ENCODE measurements around the gene TBC1D1. TPM values are rescaled to one million over a fixed set of nuclear protein-coding genes. Genes with fewer than 3 reads are reported as not detected.

The TBC1D1 gene
- total RNA-seq, 1 experiment from 2014 or later, result 36.0 TPM

GRCh38 chr4:37978248-37978924 is 87.5 kb downstream of the TBC1D1 start:
- H3K27me3 Mint-ChIP-seq (ENCODE audit: insufficient read depth, unreplicated experiment), result no peaks in the 10 kb centered on the region
- intact Hi-C loops (cut with micrococcal nuclease), result loop anchor here (1.0 to 5.0 kb wide), 4 partner anchors 59 to 175 kb away; partner anchors contain the start of genes PGM2 and TBC1D1

GRCh38 chr4:37980246-37980645 is 89.4 kb downstream of the TBC1D1 start:
- Mint-ChIP-seq H3K4me3 (ENCODE audit: unreplicated experiment) (no peak overlapping the region), H3K27me3 (ENCODE audit: insufficient read depth, unreplicated experiment) (no peaks in the 10 kb centered on the region), H3K4me1 (ENCODE audit: insufficient read depth, unreplicated experiment) (peaks cover 9% of the 10 kb centered on the region), H3K36me3 (ENCODE audit: insufficient read depth, unreplicated experiment) (no peaks in the 10 kb centered on the region), H3K27ac (ENCODE audit: low read depth, unreplicated experiment) (no peak overlapping the region), H3K9me3 (ENCODE audit: unreplicated experiment) (no peaks in the 10 kb centered on the region)
- no TSS peak for BruUV-seq (replicated peaks)
- TF ChIP-seq CTCF (IDR thresholded peaks at IDR 0.05; ENCODE audit: unreplicated experiment), result no peak
- intact Hi-C loops (cut with micrococcal nuclease), result no loop called here
- ChIA-PET CTCF (interaction anchor here (0.6 kb wide), 1 partner anchor 751 kb away, joined by 4 read pairs; no protein-coding TSS in a partner anchor), POLR2A (no interaction called here)
- DNase-seq (ENCODE audit: unreplicated experiment), result no peak

More at GRCh38 chr4:37978248-37978924, 87.5 kb downstream of the TBC1D1 start:
- BruUV-seq (replicated peaks), result TSS peak; percentile 41
- TF ChIP-seq CTCF (IDR thresholded peaks at IDR 0.05; ENCODE audit: unreplicated experiment), result no peak
- Mint-ChIP-seq H3K4me3 (ENCODE audit: unreplicated experiment) (peak overlapping the region; percentile 77), H3K9me3 (ENCODE audit: unreplicated experiment) (no peaks in the 10 kb centered on the region), H3K36me3 (ENCODE audit: insufficient read depth, unreplicated experiment) (no peaks in the 10 kb centered on the region), H3K4me1 (ENCODE audit: insufficient read depth, unreplicated experiment) (peaks cover 9% of the 10 kb centered on the region), H3K27ac (ENCODE audit: low read depth, unreplicated experiment) (no peak overlapping the region)
- POLR2A ChIA-PET, result interaction anchor here (0.6 to 1.9 kb wide), 6 partner anchors 10 to 176 kb away, joined by 3 to 22 read pairs (median 3); partner anchors contain the start of gene PGM2
- CTCF ChIA-PET, result interaction anchor here (0.6 to 2.5 kb wide), 18 partner anchors 10 to 590 kb away, joined by 3 to 10 read pairs (median 3); no protein-coding TSS in a partner anchor
- peak; percentile 49 for DNase-seq (ENCODE audit: unreplicated experiment)

- Mint-ChIP-seq H3K27ac (ENCODE audit: low read depth, unreplicated experiment) (no peak overlapping the region), H3K27me3 (ENCODE audit: insufficient read depth, unreplicated experiment) (no peaks in the 10 kb centered on the region), H3K9me3 (ENCODE audit: unreplicated experiment) (no peaks in the 10 kb centered on the region), H3K4me1 (ENCODE audit: insufficient read depth, unreplicated experiment) (peaks cover 9% of the 10 kb centered on the region), H3K4me3 (ENCODE audit: unreplicated experiment) (no peak overlapping the region), H3K36me3 (ENCODE audit: insufficient read depth, unreplicated experiment) (no peaks in the 10 kb centered on the region)
- ChIA-PET CTCF (interaction anchor here (0.5 to 1.8 kb wide), 4 partner anchors 157 to 702 kb away, joined by 3 to 7 read pairs (median 5); no protein-coding TSS in a partner anchor), POLR2A (interaction anchor here (0.6 to 0.7 kb wide), 2 partner anchors 22 to 785 kb away, joined by 3 to 4 read pairs; no protein-coding TSS in a partner anchor)
- BruUV-seq (replicated peaks), result no TSS peak
- DNase-seq (ENCODE audit: unreplicated experiment), result no peak
- no peak for TF ChIP-seq CTCF (IDR thresholded peaks at IDR 0.05; ENCODE audit: unreplicated experiment)
- intact Hi-C loops (cut with micrococcal nuclease), result no loop called here
These were observed 90.5 kb downstream of the TBC1D1 start for GRCh38 chr4:37981425-37981824.

- H3K4me1 Mint-ChIP-seq (ENCODE audit: insufficient read depth, unreplicated experiment), result peaks cover 9% of the 10 kb centered on the region
- no peaks in the 10 kb centered on the region for H3K9me3 Mint-ChIP-seq (ENCODE audit: unreplicated experiment)
These were observed 91.2 kb downstream of the TBC1D1 start for GRCh38 chr4:37981844-37982720.

More at GRCh38 chr4:37981844-37982720, 91.2 kb downstream of the TBC1D1 start:
- no peak for TF ChIP-seq CTCF (IDR thresholded peaks at IDR 0.05; ENCODE audit: unreplicated experiment)
- BruUV-seq (replicated peaks), result no TSS peak
- Mint-ChIP-seq H3K36me3 (ENCODE audit: insufficient read depth, unreplicated experiment) (no peaks in the 10 kb centered on the region), H3K27me3 (ENCODE audit: insufficient read depth, unreplicated experiment) (no peaks in the 10 kb centered on the region), H3K4me3 (ENCODE audit: unreplicated experiment) (no peak overlapping the region), H3K27ac (ENCODE audit: low read depth, unreplicated experiment) (no peak overlapping the region)
- intact Hi-C loops (cut with micrococcal nuclease), result no loop called here
- CTCF ChIA-PET, result interaction anchor here (0.5 to 1.8 kb wide), 4 partner anchors 158 to 701 kb away, joined by 3 to 7 read pairs (median 5); no protein-coding TSS in a partner anchor
- POLR2A ChIA-PET, result interaction anchor here (0.6 to 0.7 kb wide), 2 partner anchors 21 to 156 kb away, joined by 3 to 4 read pairs; no protein-coding TSS in a partner anchor
- DNase-seq (ENCODE audit: unreplicated experiment), result no peak
